H1 (cell line): ENCODE results near the gene PLK3. TPM values are rescaled to one million over a fixed set of nuclear protein-coding genes. Genes with fewer than 3 reads are reported as not detected.

Source experiments
- EGR1 ChIP-seq: IDR thresholded peaks from 2 replicates; pipeline ENCODE4 v1.6.1; 2011; ENCODE audit warnings: low read depth, low read length, borderline replicate concordance
- RNF2 ChIP-seq: fragments of 200-900, 300-1000 bp; sonication (generic); IDR thresholded peaks from 2 replicates; pipeline ENCODE4 v1.7.1; 2016; ENCODE audit warnings: borderline replicate concordance, low read depth, mild to moderate bottlenecking, antibody characterized with exemption, low read length; ENCODE audit not compliant: poor library complexity, severe bottlenecking; ENCODE audit errors: missing control alignments
- polyA plus RNA-seq, 7 experiments: library from polyadenylated mRNA; depleted of rRNA in 3 of 7; stranded (reverse) in 5 of 7; unstranded in 2 of 7; fragments of >200 nt in 5 of 7; fragments of 200-250 nt in 2 of 7; gene quantifications; 1 replicate in 5 of 7; 2 replicates in 1 of 7; 4 replicates in 1 of 7; pipeline versions ENCODE4 v1.2.1 to v1.2.3, GENCODE V29; 2011 to 2013; ENCODE audit warnings: missing spikeins in 2 of 7, mixed read lengths in 2 of 7
- total RNA-seq: library from RNA; stranded (reverse); fragmentation: NEBNext Ultra II Directional; extraction: Animal tissue kit (Norgen Biotek cat#: 25700); gene quantifications from 2 replicates; pipeline ENCODE4 v1.2.1, GENCODE V29; 2021
- TF ChIP-seq, protein P1 (sequence below): fragments of 300-600 bp; sonication (generic); IDR thresholded peaks from 2 replicates; pipeline ENCODE4 v1.7.1; 2012; ENCODE audit warnings: low read length, moderate library complexity, mild to moderate bottlenecking, inconsistent platforms; ENCODE audit not compliant: insufficient replicate concordance

Gene PLK3
- total and polyA plus RNA-seq, 2 of the 8 experiments (the other 6 are each of a cell fraction or from before 2014, with no cell fraction given) = 7.9 to 12.3 TPM

- TF ChIP-seq, protein P1, sequence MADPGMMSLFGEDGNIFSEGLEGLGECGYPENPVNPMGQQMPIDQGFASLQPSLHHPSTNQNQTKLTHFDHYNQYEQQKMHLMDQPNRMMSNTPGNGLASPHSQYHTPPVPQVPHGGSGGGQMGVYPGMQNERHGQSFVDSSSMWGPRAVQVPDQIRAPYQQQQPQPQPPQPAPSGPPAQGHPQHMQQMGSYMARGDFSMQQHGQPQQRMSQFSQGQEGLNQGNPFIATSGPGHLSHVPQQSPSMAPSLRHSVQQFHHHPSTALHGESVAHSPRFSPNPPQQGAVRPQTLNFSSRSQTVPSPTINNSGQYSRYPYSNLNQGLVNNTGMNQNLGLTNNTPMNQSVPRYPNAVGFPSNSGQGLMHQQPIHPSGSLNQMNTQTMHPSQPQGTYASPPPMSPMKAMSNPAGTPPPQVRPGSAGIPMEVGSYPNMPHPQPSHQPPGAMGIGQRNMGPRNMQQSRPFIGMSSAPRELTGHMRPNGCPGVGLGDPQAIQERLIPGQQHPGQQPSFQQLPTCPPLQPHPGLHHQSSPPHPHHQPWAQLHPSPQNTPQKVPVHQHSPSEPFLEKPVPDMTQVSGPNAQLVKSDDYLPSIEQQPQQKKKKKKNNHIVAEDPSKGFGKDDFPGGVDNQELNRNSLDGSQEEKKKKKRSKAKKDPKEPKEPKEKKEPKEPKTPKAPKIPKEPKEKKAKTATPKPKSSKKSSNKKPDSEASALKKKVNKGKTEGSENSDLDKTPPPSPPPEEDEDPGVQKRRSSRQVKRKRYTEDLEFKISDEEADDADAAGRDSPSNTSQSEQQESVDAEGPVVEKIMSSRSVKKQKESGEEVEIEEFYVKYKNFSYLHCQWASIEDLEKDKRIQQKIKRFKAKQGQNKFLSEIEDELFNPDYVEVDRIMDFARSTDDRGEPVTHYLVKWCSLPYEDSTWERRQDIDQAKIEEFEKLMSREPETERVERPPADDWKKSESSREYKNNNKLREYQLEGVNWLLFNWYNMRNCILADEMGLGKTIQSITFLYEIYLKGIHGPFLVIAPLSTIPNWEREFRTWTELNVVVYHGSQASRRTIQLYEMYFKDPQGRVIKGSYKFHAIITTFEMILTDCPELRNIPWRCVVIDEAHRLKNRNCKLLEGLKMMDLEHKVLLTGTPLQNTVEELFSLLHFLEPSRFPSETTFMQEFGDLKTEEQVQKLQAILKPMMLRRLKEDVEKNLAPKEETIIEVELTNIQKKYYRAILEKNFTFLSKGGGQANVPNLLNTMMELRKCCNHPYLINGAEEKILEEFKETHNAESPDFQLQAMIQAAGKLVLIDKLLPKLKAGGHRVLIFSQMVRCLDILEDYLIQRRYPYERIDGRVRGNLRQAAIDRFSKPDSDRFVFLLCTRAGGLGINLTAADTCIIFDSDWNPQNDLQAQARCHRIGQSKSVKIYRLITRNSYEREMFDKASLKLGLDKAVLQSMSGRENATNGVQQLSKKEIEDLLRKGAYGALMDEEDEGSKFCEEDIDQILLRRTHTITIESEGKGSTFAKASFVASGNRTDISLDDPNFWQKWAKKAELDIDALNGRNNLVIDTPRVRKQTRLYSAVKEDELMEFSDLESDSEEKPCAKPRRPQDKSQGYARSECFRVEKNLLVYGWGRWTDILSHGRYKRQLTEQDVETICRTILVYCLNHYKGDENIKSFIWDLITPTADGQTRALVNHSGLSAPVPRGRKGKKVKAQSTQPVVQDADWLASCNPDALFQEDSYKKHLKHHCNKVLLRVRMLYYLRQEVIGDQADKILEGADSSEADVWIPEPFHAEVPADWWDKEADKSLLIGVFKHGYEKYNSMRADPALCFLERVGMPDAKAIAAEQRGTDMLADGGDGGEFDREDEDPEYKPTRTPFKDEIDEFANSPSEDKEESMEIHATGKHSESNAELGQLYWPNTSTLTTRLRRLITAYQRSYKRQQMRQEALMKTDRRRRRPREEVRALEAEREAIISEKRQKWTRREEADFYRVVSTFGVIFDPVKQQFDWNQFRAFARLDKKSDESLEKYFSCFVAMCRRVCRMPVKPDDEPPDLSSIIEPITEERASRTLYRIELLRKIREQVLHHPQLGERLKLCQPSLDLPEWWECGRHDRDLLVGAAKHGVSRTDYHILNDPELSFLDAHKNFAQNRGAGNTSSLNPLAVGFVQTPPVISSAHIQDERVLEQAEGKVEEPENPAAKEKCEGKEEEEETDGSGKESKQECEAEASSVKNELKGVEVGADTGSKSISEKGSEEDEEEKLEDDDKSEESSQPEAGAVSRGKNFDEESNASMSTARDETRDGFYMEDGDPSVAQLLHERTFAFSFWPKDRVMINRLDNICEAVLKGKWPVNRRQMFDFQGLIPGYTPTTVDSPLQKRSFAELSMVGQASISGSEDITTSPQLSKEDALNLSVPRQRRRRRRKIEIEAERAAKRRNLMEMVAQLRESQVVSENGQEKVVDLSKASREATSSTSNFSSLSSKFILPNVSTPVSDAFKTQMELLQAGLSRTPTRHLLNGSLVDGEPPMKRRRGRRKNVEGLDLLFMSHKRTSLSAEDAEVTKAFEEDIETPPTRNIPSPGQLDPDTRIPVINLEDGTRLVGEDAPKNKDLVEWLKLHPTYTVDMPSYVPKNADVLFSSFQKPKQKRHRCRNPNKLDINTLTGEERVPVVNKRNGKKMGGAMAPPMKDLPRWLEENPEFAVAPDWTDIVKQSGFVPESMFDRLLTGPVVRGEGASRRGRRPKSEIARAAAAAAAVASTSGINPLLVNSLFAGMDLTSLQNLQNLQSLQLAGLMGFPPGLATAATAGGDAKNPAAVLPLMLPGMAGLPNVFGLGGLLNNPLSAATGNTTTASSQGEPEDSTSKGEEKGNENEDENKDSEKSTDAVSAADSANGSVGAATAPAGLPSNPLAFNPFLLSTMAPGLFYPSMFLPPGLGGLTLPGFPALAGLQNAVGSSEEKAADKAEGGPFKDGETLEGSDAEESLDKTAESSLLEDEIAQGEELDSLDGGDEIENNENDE = no peak
- TF ChIP-seq EGR1 (no peak), RNF2 (no peak)
Measured at GRCh38 chr1:44783697-44784093, 16.5 kb upstream of the PLK3 start (continued).
